ENCODE results near the gene RSBN1L.
"Not testable (repeated sequence)": the region's sequence is repeated elsewhere in the genome, so short reads cannot be mapped to it uniquely, and the experiment has no call there.

RSBN1L gene

GRCh38 chr7:77714195-77714594 is 17.9 kb downstream of the RSBN1L start:
- H3K4me2 ChIP-seq = 0 out of 2 replicates have a peak overlapping the region, but pooled peaks have one; percentile 0

DNA sequence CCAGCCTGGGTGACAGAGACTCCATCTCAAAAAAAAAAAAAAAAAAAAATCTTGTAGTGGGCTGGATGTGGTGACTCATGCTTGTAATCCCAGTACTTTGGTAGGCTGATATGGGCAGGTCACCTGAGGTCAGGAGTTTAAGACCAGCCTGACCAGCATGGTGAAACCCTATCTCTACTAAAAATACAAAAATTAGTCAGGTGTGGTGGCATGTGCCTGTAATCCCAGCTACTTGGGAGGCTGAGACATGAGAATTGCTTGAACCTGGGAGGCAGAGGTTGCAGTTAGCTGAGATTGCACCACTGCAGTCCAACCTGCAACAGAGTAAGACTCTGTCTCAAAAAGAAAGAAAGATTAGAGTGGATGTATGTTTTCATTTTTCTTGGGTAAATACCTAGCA is 18.7 kb downstream of the RSBN1L start:
- not testable (repeated sequence) for H3K4me3 ChIP-seq (IDR thresholded peaks at IDR 0.05; ENCODE audit: insufficient read depth, low read depth, low read length); H3K36me3 ChIP-seq (ENCODE audit: insufficient read depth); H3K4me2 ChIP-seq; H3K27me3 ChIP-seq (ENCODE audit: insufficient read depth, low read depth); H3K27ac ChIP-seq; H2AFZ ChIP-seq (ENCODE audit: low read depth); H3K9ac ChIP-seq
- Histone ChIP-seq H3K79me2 (ENCODE audit: insufficient read depth, low read depth) (peaks cover 98% of the 10 kb centered on the region), H4K20me1 (ENCODE audit: insufficient read depth) (peaks cover 19% of the 10 kb centered on the region; the same call in 1 of the 2 replicates), H3K4me1 (ENCODE audit: low read depth, poor library complexity, severe bottlenecking) (peaks cover 31% of the 10 kb centered on the region)

More at GRCh38 chr7:77714195-77714594, 17.9 kb downstream of the RSBN1L start:
- no peak overlapping the region for H3K9ac ChIP-seq
- H3K4me1 ChIP-seq (ENCODE audit: low read depth, poor library complexity, severe bottlenecking) = peaks cover 39% of the 10 kb centered on the region
- no peak overlapping the region for H2AFZ ChIP-seq (ENCODE audit: low read depth)
- no peak overlapping the region for H3K27ac ChIP-seq
- no peaks in the 10 kb centered on the region; the same call in 1 of the 2 replicates for H3K36me3 ChIP-seq (ENCODE audit: insufficient read depth)
- no peak for TF ChIP-seq CTCF (conservative IDR thresholded peaks at IDR 0.05; ENCODE audit: low read depth, low read length)
- H4K20me1 ChIP-seq (ENCODE audit: insufficient read depth) = peaks cover 26% of the 10 kb centered on the region
- no peaks in the 10 kb centered on the region for H3K27me3 ChIP-seq (ENCODE audit: insufficient read depth, low read depth)
- H3K79me2 ChIP-seq (ENCODE audit: insufficient read depth, low read depth) = peaks cover 98% of the 10 kb centered on the region
- no peak overlapping the region for H3K4me3 ChIP-seq (IDR thresholded peaks at IDR 0.05; ENCODE audit: insufficient read depth, low read depth, low read length)

GRCh38 chr7:77716804-77717203 is 20.5 kb downstream of the RSBN1L start:
- H4K20me1 ChIP-seq (ENCODE audit: insufficient read depth) = peaks cover 26% of the 10 kb centered on the region; the same call in 1 of the 2 replicates
- no peak overlapping the region for H3K4me2 ChIP-seq
- no peaks in the 10 kb centered on the region for H3K27me3 ChIP-seq (ENCODE audit: insufficient read depth, low read depth)
- no peak overlapping the region for H3K9ac ChIP-seq
- no peaks in the 10 kb centered on the region for H3K36me3 ChIP-seq (ENCODE audit: insufficient read depth)
- TF ChIP-seq CTCF (conservative IDR thresholded peaks at IDR 0.05; ENCODE audit: low read depth, low read length) = no peak
- H3K79me2 ChIP-seq (ENCODE audit: insufficient read depth, low read depth) = peaks cover 98% of the 10 kb centered on the region
- H2AFZ ChIP-seq (ENCODE audit: low read depth) = no peak overlapping the region
- no peak overlapping the region for H3K4me3 ChIP-seq (IDR thresholded peaks at IDR 0.05; ENCODE audit: insufficient read depth, low read depth, low read length)
- H3K4me1 ChIP-seq (ENCODE audit: low read depth, poor library complexity, severe bottlenecking) = peaks cover 30% of the 10 kb centered on the region
- H3K27ac ChIP-seq = no peak overlapping the region

- not testable (repeated sequence) for H3K36me3 ChIP-seq (ENCODE audit: insufficient read depth); H3K4me2 ChIP-seq; H2AFZ ChIP-seq (ENCODE audit: low read depth); H3K9ac ChIP-seq; H3K27me3 ChIP-seq (ENCODE audit: insufficient read depth, low read depth); H3K4me3 ChIP-seq (IDR thresholded peaks at IDR 0.05; ENCODE audit: insufficient read depth, low read depth, low read length); H3K27ac ChIP-seq
- Histone ChIP-seq H3K4me1 (ENCODE audit: low read depth, poor library complexity, severe bottlenecking) (peaks cover 32% of the 10 kb centered on the region), H3K79me2 (ENCODE audit: insufficient read depth, low read depth) (peaks cover 100% of the 10 kb centered on the region), H4K20me1 (ENCODE audit: insufficient read depth) (peaks cover 26% of the 10 kb centered on the region; the same call in 1 of the 2 replicates)
Measured at GRCh38 chr7:77717566-77717965, 21.3 kb downstream of the RSBN1L start.

- peaks cover 97% of the 10 kb centered on the region for H3K79me2 ChIP-seq (ENCODE audit: insufficient read depth, low read depth)
Measured at GRCh38 chr7:77727527-77727926, 31.3 kb downstream of the RSBN1L start.

More at GRCh38 chr7:77727527-77727926, 31.3 kb downstream of the RSBN1L start:
- no peak overlapping the region for H2AFZ ChIP-seq (ENCODE audit: low read depth)
- no peaks in the 10 kb centered on the region for H3K36me3 ChIP-seq (ENCODE audit: insufficient read depth)
- no peak overlapping the region for H3K9ac ChIP-seq
- peaks cover 7% of the 10 kb centered on the region for H3K4me1 ChIP-seq (ENCODE audit: low read depth, poor library complexity, severe bottlenecking)
- TF ChIP-seq CTCF (conservative IDR thresholded peaks at IDR 0.05; ENCODE audit: low read depth, low read length) = no peak
- no peak overlapping the region for H3K27ac ChIP-seq
- no peaks in the 10 kb centered on the region for H3K27me3 ChIP-seq (ENCODE audit: insufficient read depth, low read depth)
- H3K4me3 ChIP-seq (IDR thresholded peaks at IDR 0.05; ENCODE audit: insufficient read depth, low read depth, low read length) = no peak overlapping the region
- peaks cover 26% of the 10 kb centered on the region for H4K20me1 ChIP-seq (ENCODE audit: insufficient read depth)
- no peak overlapping the region for H3K4me2 ChIP-seq

All from KMS-11 (cell line).